Thyroid gland (tissue), 4 donors: ENCODE measurements around the gene PANX2. TPM values are rescaled to one million over a fixed set of nuclear protein-coding genes. Genes with fewer than 3 reads are reported as not detected.

ENCODE experiments used
- DNase-seq, 2 donors: peaks; one replicate each; pipeline ENCODE4 v3.0.0-alpha.2; 2019
- H3K27ac ChIP-seq, 3 donors: fragments of 200-600 bp; sonication (generic); 1 replicate in 2 of 3; 2 replicates in 1 of 3; pipeline ENCODE4 v1.5.1; 2016 to 2019; ENCODE audit warnings: mild to moderate bottlenecking in 1 of 3, moderate library complexity in 1 of 3
- H3K27me3 ChIP-seq: fragments of 200-600 bp; sonication (generic); one replicate; pipeline ENCODE4 v1.5.1; 2019
- H3K36me3 ChIP-seq, 2 donors: fragments of 200-600 bp; sonication (generic); one replicate each; pipeline ENCODE4 v1.5.1; 2016 to 2019
- H3K4me1 ChIP-seq, 2 donors: fragments of 200-600 bp; sonication (generic); one replicate each; pipeline ENCODE4 v1.5.1; 2017 to 2019
- H3K4me3 ChIP-seq, 3 donors: fragments of 200-600 bp; sonication (generic); replicated peaks in 1 of 3; 1 replicate in 2 of 3; 2 replicates in 1 of 3; pipeline ENCODE4 v1.5.1; 2016; ENCODE audit warnings: mild to moderate bottlenecking in 1 of 3
- H3K9me3 ChIP-seq: fragments of 200-600 bp; sonication (generic); one replicate; pipeline ENCODE4 v1.5.1; 2017
- CTCF ChIP-seq, 6 experiments: fragments of 200-600 bp in 3 of 6; fragments of 450-650 bp in 3 of 6; sonication (generic) in 3 of 6; IDR thresholded peaks; one replicate each; pipeline ENCODE4 v1.5.1; 2016 to 2019; ENCODE audit warnings: antibody characterized with exemption in 6 of 6, mild to moderate bottlenecking in 2 of 6, inconsistent platforms in 1 of 6, moderate library complexity in 1 of 6
- POLR2A ChIP-seq, 2 donors: fragments of 450-650 bp; IDR thresholded peaks; one replicate each; pipeline ENCODE4 v1.6.1; 2017; ENCODE audit warnings: antibody characterized with exemption in 2 of 2, mild to moderate bottlenecking in 2 of 2, moderate library complexity in 1 of 2
- WGBS, 2 donors: methylation state at CpG; one replicate each; pipeline ENCODE4 v1.1.5; 2017; 5-methylcytosine and 5-hydroxymethylcytosine counted together
- intact Hi-C: fragments of 100-400 bp; cut with DNase I; formaldehyde crosslinking; loops from one replicate; pipeline ENCODE4 v1.15.1; 2023
- total RNA-seq, 4 donors: library from RNA; depleted of rRNA; stranded (reverse); fragments of >200 nt; gene quantifications; one replicate each; pipeline ENCODE4 v1.2.3, GENCODE V29; 2016

PANX2 gene
- total RNA-seq, 4 donors from 2014 or later, result 9.0 to 12.1 (median 10.9) TPM

- 60% methylated on average over 2 of the region's 63 CpGs; no CpG with 5 or more reads in 1 of the 2 donors for WGBS, 2 donors
- H3K27ac ChIP-seq, result peak overlapping the region in 2 of 3 donors; percentile 63 to 64
- H3K36me3 ChIP-seq, result no peaks in the 10 kb centered on the region
- no peak for TF ChIP-seq POLR2A (IDR thresholded peaks at IDR 0.05)
- no peak for TF ChIP-seq CTCF (IDR thresholded peaks at IDR 0.05)
- H3K27me3 ChIP-seq, result no peaks in the 10 kb centered on the region
- DNase-seq, result no peak
- intact Hi-C loops, result no loop called here
- no peaks in the 10 kb centered on the region for H3K9me3 ChIP-seq
- peaks cover 46 to 55% of the 10 kb centered on the region in 2 donors for H3K4me1 ChIP-seq
- peak overlapping the region in 2 of 3 donors; percentile 25 to 37 for H3K4me3 ChIP-seq
Observed at GRCh38 chr22:50184902-50185374, 14.4 kb downstream of the PANX2 start.

DNA sequence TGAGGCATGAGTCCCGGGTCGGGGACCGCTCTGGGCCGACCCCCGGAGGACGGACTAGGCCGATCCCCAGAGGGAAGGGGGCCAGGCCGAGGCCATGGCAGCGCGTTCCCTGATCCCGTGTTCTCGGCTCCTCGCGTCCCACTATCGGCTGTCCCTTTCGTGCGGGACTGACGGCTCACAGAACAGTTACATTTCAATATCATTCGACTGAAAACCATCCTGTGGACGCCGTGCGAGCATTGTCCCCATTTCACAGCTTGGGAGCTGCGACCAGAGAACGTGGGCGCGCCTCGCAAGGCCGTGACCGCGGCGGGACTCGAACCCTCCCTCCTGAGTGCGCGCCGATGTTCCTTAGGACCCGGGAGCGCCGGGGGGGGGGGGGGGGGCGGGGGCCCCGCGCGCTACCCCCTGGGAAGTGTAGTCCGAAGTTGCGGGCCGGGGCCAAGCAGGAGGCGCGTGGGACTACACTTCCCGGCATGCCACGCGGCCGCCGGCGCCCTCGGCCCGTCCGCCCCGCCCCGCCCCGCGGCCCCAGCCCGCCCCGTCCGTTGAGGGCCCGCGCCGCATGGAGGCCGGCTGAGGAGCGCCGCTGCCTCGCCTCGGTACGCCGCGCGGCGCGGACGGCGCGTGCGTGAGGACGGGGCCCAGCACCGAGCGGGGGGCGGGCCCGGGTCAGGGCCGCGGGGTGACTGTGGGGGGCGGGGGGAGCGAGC, 15.0 kb downstream of the PANX2 start, which contains the start of gene TRABD:
Gene TRABD (plus strand): TSS at position 539 of the 713 bp plus-strand sequence. CDS start 7,148 bp downstream, outside the sequence.
- DNase-seq, result peak; percentile 88 to 89
- Histone ChIP-seq H3K27me3 (no peaks in the 10 kb centered on the region), H3K9me3 (no peaks in the 10 kb centered on the region), H3K4me3 (peak within 1 kb of the TSS in 2 of 3 donors; percentile 33 to 81), H3K4me1 (peaks cover 52 to 61% of the 10 kb centered on the region in 2 donors), H3K27ac (peak within 1 kb of the TSS; percentile 30 to 77 (median 67)), H3K36me3 (no peaks in the 10 kb centered on the region)
- intact Hi-C loops, result no loop called here
- 7% methylated on average over 6 of the region's 90 CpGs; no CpG with 5 or more reads in 1 of the 2 donors for WGBS, 2 donors
- TF ChIP-seq CTCF (IDR thresholded peaks at IDR 0.05) (no peak), POLR2A (IDR thresholded peaks at IDR 0.05) (no peak)

DNA sequence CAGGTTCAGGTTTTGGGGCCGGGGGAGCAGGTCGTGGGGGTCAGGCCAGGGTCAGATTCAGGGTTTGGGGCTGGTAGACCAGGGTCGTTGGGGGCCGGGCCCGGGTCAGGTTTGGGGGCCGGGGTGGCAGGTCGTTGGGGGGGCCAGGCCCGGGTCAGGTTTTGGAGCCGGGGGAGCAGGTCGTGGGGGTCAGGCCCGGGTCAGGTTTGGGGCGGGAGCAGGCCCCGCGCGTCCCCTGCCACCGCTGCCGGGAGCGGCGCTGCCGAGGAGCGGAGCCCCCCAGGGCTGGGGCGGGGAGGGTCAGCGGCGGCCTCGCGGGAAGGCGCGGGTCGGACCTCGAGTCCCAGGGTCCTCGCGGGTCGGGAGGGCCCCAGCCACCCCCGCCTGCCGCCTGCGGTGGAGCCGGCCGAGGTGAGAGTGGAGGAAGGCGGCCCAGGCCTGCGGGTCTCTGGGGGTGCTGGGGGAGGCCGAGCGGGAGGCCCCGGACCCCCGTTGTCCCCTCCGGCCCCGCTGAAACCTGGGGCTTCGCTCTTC, 15.7 kb downstream of the PANX2 start:
- Histone ChIP-seq H3K27me3 (no peaks in the 10 kb centered on the region), H3K4me1 (peaks cover 58 to 68% of the 10 kb centered on the region in 2 donors), H3K36me3 (no peaks in the 10 kb centered on the region), H3K27ac (peak overlapping the region; percentile 30 to 77 (median 67)), H3K9me3 (no peaks in the 10 kb centered on the region), H3K4me3 (peak overlapping the region in 2 of 3 donors; percentile 33 to 81)
- 0% methylated on average over 5 of the region's 47 CpGs; no CpG with 5 or more reads in 1 of the 2 donors for WGBS, 2 donors
- DNase-seq, result no peak
- intact Hi-C loops, result no loop called here
- TF ChIP-seq CTCF (IDR thresholded peaks at IDR 0.05) (no peak), POLR2A (IDR thresholded peaks at IDR 0.05) (no peak)

DNA sequence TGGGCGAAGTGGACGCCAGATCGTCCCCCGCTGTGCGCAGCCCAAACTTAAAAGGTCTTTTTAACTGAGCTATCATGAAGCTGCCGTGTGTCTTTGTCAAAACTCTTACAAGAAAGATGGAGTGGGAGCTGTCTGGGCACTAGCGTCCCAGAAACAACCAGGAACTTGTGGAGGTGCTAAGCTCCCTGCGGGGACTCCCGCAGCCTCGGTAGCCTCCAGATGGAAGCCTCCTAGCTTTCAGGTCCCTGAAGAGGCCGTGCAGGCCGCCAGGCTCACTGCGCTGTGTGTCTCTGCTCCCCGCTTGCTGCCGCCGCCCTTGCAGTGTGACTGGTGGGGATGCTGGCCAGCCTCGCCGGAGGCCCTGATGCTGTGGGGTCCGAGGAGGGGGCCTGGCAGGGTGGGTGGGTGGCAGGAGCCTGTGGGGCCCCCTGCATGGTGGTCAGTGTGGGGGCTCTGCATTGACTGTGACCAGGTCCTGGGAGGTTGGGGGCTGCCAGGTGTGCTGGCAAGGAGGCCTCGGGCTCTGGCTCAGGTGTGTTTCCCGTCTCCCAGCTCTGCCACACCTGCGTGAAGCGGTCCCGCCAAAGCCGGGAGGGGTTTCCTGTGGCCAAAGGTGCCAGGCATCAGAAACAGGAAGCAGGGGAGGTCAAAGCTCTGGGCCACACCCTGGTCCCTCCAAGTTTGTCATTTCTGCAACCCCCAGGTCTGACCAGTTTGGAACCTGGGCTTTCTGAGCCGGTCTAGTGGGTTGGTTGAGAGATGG, 16.4 kb downstream of the PANX2 start:
- peaks cover 59 to 72% of the 10 kb centered on the region in 2 donors for H3K4me1 ChIP-seq
- peak overlapping the region in 2 of 3 donors; percentile 33 to 81 for H3K4me3 ChIP-seq
- intact Hi-C loops, result no loop called here
- WGBS, 2 donors, result 60 to 62% methylated on average over 8 to 15 of the region's 26 CpGs
- H3K9me3 ChIP-seq, result no peaks in the 10 kb centered on the region
- peak overlapping the region in 2 of 3 donors; percentile 67 to 77 for H3K27ac ChIP-seq
- no peaks in the 10 kb centered on the region for H3K36me3 ChIP-seq
- no peak for DNase-seq
- TF ChIP-seq CTCF (IDR thresholded peaks at IDR 0.05) (no peak), POLR2A (IDR thresholded peaks at IDR 0.05) (no peak)
- no peaks in the 10 kb centered on the region for H3K27me3 ChIP-seq
